ENCODE results near the gene PLCH1.

DNA sequence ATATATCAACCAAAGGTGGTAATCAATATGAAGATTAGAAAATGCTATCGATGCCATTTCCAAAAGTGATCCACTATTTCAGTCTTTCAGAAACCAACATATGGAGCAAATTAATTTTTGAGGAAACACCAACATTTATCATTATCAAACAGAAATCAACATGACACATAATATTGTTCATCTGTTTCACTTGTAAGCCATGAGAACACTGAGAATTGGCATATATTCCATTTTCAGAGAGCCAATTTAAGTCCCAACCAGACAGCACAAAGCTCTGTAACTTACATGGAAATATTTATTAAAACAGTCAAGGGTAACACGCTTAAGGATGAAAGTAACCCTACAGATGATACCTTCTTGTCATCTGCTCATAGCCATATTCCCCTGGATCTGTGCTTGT lies 413.8 kb downstream of the PLCH1 start:
- TF ChIP-seq CTCF (conservative IDR thresholded peaks at IDR 0.05 in 1 of 2, IDR thresholded peaks at IDR 0.05 in 1 of 2; ENCODE audit: low read depth in 1 of 2, low read length in 2 of 2) (no peak), EZH2 (IDR thresholded peaks at IDR 0.05; ENCODE audit: low read length, missing control alignments) (no peak)
